Activated effector memory CD4-positive, alpha-beta T cell treated with Interleukin-2 at 50 U/mL for 16 hours (primary cell): ENCODE measurements around the gene AIF1.
A peak's percentile ranks its signal among the peaks of the same experiment; 100 is the strongest.

Experiments used
- DNase-seq: peaks from one replicate; pipeline ENCODE4 v3.0.0-alpha.2; 2020

AIF1 gene

DNA sequence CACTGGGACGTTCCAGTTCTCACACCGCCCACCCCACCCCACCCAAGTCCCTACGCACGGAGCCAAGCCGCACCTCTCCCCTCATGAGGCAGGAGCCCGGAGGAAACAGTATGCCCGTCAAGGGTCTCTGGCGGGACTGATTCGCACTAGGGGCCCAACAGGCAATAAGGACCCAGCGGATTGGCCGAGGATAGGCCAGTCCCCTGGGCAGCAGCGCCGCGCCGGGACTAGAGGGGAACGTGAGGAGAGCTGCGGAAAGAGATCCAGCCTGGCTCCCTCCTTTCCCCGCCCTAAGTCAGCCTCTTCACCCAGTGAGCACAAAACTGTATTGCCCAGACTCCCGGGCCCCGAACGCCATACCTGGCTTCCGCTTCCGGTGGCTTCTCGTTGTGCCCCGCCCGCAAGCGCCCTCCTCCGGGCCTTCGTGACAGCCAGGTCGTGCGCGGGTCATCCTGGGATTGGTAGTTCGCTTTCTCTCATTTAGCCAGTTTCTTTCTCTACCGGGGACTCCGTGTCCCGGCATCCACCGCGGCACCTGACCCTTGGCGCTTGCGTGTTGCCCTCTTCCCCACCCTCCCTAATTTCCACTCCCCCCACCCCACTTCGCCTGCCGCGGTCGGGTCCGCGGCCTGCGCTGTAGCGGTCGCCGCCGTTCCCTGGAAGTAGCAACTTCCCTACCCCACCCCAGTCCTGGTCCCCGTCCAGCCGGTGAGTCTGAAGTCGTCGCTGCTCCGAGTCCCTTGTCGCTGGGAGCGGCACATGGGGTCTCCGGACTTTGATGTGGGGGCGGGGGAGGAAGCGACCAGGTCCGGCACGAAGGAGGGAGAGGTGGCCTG is 50.7 kb downstream of the AIF1 start, which contains the start of gene CSNK2B:
Gene CSNK2B, plus strand, starts transcription at position 580 of the 836 bp plus-strand sequence. CDS start 752 bp downstream, outside the sequence.
- peak; percentile 98 for DNase-seq

DNA sequence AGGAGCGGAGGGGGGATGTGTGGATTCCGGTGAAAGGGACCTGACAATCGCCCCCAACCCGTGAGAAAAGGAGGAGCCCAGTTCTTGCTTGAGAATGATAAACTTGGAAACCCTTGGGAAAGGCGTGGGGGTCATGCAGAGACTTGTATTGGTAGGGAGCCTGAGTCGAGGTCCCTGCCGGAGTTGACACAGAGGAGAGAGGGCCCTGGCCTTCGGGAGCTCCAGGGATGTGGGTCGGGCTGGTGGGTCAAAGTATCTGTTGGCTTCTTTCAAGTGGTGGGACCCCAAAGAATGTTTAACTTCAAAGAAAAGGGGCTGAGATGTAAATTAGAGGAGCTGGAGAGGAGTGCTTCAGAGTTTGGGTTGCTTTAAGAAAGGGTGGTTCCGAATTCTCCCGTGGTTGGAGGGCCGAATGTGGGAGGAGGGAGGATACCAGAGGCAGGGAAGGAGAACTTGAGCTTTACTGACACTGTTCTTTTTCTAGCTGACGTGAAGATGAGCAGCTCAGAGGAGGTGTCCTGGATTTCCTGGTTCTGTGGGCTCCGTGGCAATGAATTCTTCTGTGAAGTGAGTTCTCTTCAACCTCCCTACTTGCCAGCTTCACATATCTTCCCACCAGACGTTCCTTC is 51.4 kb downstream of the AIF1 start:
- no peak for DNase-seq
